ENCODE measurements around the gene AP1G1.

The AP1G1 gene

DNA sequence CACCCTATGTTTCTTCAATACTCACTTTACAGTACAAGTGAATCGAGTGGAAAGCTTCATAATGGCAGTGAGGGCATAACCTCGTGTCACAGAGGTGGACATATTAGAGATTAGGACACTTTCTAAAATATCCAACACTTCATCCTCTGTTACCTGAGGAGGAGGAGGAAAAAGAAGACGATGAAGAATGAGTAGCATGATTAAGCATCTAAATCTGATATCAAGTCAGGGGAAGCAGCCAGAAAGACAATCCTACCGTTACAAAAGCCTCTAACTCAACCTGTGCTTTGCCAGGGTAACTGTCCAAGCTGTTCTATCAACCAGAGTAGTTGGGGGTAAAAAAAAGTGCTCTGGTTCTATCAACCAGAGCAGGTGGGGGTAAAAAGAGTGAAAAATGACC lies 60.4 kb downstream of the AP1G1 start:
- no peak for DNase-seq

DNA sequence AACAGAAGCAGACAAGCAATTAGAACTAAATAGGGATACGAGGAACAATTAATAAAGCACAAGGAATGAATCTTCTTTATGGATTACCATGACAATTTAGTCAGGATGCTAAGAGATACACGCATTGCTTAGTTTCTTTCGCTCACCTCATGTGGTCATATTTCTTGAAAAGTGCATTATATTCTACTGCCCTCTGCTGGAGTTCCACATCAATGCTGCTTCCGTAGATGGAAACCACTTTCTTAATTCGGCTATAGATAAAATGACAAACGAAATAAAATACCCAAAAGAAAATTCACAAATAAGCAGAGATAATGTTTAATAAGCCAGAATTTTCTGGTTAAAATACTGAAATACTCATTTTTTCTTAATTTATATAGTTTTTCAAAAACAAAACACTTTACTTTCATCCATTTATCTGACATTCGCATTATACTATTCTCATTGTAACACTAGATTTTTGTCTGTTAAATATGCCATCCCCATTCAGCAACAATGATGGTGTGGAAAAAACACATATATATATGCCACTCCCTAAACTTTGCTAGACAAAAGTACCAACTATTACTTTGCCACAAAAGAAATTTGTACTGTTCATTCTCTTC lies 62.1 kb downstream of the AP1G1 start:
- no peak for DNase-seq

- DNase-seq, result no peak
Measured at GRCh38 chr16:71738855-71739254, 69.8 kb downstream of the AP1G1 start.

- DNase-seq, result no peak
Measured at GRCh38 chr16:71737501-71737900, 71.1 kb downstream of the AP1G1 start.

DNA sequence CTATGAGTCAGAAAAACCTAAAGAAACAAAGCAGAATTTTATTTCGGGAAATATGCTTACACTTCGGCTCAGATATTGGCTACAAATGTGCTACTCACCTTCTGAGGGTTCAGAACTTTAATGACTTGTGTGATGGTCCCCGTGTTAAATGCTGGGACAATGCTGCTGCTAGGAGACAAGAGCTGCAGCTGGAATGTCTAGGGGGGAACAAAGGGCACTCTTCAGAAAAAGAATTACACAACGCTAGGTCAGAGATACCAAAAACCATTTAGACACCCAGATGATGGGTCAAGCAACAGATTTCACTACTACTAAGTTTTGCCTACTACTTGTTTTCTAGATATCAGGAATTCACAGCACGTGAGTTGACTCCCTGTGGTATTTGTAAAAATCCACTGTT lies 74.1 kb downstream of the AP1G1 start:
- DNase-seq, result no peak

DNA sequence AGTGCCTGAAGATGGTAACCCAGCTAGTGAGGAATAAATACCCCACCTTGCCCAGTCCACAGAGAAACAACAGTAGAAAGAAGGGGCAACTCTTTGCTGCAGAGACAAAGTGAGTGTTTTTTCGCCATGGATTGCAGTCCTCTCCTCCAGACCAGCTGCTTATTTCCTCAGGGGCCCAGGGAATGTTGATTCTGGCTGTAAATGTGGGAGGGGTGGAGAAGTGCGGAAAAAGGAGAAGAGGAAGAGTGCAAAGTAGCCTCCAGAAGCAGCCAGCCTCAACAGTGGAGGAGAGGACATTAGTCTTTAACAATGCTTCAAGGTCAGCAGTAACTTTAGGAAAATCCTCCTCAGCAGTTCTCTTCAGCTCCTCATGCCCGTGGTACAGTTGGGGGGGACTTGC lies 76.0 kb downstream of the AP1G1 start:
- no peak for DNase-seq

DNA sequence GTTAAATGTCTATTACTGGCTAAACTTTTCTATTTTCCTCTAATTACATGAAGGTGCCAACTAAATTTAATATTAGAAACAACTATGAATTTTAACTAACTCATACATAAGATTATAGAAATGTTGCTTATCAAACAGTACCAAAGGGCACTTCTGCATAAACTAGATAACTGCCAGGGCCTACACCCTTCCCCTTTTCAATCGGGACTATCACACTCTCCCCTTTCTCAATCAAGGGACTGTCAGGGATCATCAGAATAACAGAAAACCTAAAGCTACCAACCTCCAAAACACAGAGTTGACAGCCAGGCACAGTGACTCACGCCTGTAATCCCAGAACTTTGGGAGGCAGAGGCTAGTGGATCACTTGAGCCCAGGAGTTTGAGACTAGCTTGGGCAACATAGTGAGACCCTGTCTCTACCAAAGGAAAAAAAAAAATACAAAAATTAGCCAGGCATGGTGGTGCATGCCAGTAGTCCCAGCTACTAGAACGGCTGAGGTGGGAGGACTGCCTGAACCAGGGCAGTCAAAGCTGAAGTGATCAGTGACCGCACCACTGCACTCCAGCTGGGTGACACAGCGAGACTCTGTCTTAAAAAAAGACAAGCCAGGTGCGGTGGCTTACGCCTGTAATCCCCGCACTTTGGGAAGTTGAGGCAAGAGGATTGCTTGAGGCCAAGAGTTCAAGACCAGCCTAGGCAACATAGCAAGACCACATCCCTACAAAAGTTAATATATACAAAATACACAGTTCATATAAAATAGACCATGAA lies 80.9 kb downstream of the AP1G1 start:
- no peak for DNase-seq

- no peak for DNase-seq
Measured at GRCh38 chr16:71726476-71727315, 81.9 kb downstream of the AP1G1 start.

GRCh38 chr16:71724320-71724751 lies 84.3 kb downstream of the AP1G1 start, which contains the start of gene PHLPP2:
PHLPP2 (minus strand) TSS chr16:71724701; CDS start chr16:71714795, 9,906 bp downstream.
- no peak for DNase-seq

DNA sequence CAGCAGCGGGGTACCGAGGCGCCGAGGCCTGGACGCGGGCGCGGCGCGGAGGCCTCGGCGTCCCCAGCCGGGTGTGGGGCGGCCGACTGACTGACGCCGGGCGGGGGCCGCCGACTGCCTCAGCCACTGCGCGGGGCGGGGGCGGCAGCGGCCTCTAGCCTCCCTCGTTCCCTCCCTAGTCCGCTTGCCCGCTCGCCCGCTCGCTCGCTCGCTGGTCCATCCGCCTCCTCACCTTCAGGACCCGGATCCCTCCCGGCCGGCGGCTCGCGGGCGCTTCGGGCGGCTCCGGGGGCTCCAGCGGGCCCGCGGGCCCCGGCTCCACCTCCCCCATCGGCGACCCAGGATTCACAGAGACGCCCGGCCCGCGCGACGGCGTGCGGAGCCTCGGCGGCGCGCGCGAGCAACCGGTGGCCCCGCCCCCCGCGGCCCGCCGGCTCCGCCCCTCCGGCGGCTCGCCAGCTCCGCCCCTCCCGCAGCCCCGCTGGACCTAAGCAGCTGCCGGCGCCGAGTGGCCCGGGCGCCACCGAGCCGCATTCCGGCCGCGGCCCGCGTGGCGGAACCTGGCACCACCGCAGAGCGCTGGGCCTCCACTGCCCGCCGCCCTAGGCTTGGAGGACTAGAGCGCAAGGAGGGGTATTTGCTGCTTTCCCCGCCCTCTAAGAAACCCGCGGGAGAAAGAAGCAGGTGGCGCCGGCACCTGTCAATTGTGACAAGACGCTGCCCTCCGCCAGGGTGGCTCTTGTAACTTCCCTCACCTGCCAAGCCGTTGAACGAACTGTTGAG lies 84.9 kb downstream of the AP1G1 start:
- peak; percentile 81 for DNase-seq

GRCh38 chr16:71722801-71723536 lies 85.7 kb downstream of the AP1G1 start:
- peak; percentile 56 for DNase-seq

GRCh38 chr16:71721066-71721740 lies 87.4 kb downstream of the AP1G1 start:
- DNase-seq, result no peak

GRCh38 chr16:71712501-71712900 lies 96.1 kb downstream of the AP1G1 start:
- DNase-seq, result no peak

DNA sequence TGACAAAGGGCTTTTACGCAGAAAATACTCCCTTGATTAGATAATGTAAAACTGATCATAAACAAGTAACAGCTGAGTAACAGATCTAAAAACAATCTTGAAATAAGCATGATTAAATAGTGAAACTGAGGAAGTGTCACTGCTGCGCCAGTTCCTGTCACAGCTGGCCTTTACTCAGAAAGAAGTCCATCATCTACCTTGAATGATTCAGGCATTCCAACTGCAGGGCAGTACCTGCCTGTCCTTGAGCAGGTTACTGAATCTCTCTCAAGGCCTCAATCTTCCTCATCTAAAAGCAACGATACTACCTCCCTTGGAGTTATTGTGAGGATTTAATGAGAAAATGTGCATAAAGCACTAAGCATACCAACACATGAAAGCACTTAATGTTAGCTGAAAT lies 96.8 kb downstream of the AP1G1 start:
- no peak for DNase-seq

- DNase-seq, result no peak
Measured at GRCh38 chr16:71709229-71709781, 99.3 kb downstream of the AP1G1 start.

DNA sequence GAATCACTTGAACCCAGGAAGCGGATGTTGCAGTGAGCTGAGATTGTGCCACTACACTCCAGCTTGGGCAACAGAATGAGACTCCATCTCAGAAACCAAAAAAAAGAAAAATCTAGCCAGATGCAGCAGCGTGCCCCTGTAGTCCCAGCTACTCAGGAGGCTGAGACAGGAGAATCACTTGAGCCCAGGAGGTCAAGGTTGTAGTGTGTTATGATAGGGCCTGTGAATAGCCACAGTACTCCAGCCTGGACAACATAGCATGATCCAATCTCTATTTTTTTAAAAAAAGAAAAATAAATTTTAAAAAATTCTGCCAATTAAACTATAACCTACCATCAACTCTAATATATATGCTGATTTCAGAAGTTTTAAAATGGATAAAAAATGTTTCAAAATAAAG lies 99.9 kb downstream of the AP1G1 start:
- DNase-seq, result no peak

GRCh38 chr16:71707199-71707598 lies 101.4 kb downstream of the AP1G1 start:
- DNase-seq, result no peak

GRCh38 chr16:71706046-71706445 lies 102.6 kb downstream of the AP1G1 start:
- DNase-seq, result no peak

- DNase-seq, result no peak
Measured at GRCh38 chr16:71703333-71703732, 105.3 kb downstream of the AP1G1 start.

- no peak for DNase-seq
Measured at GRCh38 chr16:71700831-71701230, 107.8 kb downstream of the AP1G1 start.

GRCh38 chr16:71698491-71698890 lies 110.1 kb downstream of the AP1G1 start:
- no peak for DNase-seq

Measured in activated naive CD4-positive, alpha-beta T cell treated with anti-CD3 and anti-CD28 coated beads, Interleukin-2, amount 50 U/mL, for 16 hours (primary cell).